DMS53 (cell line): ENCODE data around the gene SLC35E2B.

Experiments used
- DNase-seq: peaks from one replicate; lab custom pipeline; 2025; lab: John Stamatoyannopoulos, UW

Gene SLC35E2B

GRCh38 chr1:1623631-1624442, 68.8 kb downstream of the SLC35E2B start:
- no peak for DNase-seq

- no peak for DNase-seq
Observed at GRCh38 chr1:1623181-1623630, 69.4 kb downstream of the SLC35E2B start.

- no peak for DNase-seq
Observed at GRCh38 chr1:1622788-1623094, 69.9 kb downstream of the SLC35E2B start.

- DNase-seq, result no peak
Observed at GRCh38 chr1:1622010-1622787, 70.4 kb downstream of the SLC35E2B start.

DNA sequence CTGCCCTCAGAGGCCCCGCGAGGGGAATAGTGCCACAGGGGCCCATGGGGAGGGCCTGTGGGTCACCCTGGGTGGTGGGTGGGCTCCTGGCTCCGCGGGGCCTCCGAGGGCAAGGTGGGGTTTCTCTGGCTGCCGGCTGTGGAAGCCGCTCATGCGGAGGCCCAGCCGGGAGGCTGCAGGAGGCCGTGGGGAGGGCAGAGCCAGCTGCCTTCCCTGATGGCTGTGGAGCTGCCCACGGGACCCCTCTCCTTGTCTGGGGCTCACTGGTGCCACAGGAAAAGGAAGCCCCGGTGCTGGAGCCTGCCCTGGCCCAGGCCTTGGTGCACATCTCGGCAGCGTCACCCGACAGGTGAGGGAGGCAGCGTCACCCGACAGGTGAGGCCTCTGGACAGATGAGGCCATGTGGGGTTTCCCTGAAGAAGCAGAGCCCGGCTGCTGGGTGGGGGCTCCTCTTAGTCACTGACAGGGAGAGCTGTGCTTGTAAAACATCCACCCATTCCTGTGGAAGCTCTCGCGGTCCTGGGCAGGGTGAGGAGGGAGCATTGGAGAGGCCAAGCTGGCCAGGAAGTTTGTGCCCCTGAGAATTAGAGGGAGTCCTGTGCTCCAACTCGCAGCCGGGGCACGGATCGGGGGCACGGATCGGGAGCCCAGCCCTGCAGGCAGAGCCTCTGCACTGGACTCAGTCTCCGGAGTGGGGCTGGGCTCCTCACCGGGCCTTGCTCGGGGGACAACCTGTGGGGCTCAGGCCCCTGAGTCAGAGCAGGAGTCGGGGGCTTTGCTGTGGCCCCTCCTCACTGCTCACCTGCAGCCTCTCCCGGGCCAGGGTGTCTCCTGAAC, 71.2 kb downstream of the SLC35E2B start:
- no peak for DNase-seq

GRCh38 chr1:1620433-1621139, 72.0 kb downstream of the SLC35E2B start:
- no peak for DNase-seq

- peak; percentile 35 for DNase-seq
Observed at GRCh38 chr1:1619917-1620361, 72.7 kb downstream of the SLC35E2B start.

DNA sequence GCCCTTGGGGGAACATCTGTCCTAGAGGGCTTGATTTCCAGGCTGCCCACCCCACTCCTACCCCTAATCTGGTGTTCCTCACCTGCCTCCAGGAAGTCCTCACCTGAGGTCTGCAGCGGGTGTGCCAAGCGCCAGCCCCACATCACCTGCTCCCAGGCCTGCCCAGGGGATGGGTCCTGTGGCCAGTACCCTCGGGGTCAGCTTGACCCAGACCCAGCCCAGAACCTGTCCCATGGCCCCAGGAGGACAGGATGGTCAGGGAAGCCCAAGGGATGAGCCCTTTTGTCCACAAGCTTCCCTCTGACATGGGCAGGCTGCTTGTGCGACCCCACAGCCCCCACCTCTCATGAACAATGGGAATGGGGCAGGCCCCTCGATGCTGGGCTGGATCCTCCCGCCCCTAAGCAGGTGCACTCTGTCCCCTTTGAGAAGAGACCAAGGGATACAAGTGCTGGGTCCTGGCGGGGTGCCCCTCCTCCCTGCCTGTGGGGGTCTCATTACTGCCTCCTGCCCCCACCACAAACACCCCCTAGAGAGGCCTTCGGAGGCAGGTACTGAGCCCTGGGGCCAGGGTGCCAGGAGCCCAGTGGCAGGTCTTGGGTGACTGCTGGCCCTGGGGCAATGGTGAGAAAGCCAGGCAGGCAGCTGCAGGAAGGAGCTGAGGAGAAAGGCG, 74.1 kb downstream of the SLC35E2B start:
- DNase-seq, result no peak

DNA sequence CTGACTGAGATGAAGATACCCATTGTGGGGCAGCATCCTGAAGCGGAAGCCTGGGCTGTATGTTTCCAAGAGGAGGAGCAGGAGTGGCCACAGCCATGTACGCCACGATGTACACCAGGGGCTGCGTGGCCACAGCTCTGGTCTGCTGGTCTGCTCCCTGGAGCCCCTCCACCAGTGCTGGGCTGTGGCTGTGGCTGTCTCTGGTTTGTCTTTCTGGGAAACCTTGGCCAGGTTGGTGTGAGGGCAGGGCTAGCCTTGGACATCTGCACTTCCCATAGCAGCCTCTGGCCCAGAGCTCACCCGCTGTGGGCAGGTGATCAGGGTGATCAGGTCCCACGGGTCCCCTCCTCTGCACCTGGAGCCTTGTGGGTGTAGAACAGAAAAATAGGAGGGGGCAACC, 74.7 kb downstream of the SLC35E2B start:
- no peak for DNase-seq

DNA sequence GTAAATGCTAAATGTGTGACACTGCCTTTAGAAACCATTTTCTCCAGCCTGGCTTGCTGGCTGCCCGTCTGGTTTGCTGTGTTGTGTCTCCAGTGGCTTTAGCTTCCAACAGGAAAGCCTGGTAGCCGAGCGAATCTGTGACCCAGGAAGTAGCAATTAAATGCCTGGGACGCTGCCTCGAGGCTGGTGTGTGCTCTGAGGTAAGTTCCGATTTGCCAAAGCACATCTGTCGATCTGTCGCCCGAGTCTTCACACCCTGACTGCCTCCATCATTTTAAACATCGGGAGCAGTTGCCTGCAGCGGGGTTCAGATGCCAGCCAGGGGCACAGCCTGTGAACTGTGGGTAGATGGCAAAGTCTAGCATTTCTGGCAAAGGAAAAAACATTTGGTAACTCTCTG, 75.1 kb downstream of the SLC35E2B start:
- DNase-seq, result no peak

GRCh38 chr1:1616838-1617237, 75.8 kb downstream of the SLC35E2B start:
- no peak for DNase-seq

DNA sequence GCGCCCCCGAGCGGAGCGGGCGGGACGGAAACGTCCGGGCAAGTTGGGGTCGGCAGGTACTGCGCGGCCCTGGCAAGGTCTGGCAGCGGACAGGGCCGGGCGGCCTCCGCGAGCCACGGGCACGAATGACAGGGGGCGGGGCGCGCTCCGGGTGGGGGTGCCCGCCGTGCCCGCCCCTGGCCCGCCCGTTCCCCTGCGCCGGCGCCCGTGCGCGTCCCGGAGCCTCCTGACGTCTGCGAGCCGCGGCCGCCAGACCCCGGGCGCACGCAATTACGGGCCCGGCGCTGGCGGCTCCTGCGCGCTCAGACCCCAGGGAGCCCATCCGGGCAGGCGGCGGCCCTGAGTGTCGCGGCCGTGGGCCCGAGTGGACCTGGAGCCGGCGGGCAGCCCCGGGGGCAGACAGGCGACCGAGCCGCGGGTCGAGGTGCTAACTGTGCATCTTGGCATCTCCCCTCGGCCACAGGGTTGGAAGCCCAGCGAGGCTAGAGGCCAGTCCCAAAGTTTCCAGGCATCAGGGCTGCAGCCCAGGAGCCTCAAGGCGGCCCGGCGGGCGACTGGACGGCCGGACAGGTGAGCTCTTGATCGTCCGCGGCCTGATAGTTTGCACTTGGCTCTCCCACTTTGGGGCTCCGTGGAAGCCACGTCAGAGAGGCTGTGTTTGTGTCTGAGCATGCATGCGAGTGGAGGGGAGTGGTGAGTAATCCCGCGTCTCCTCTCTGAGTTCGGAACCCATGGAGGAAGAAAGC, 76.4 kb downstream of the SLC35E2B start:
- DNase-seq, result peak; percentile 76

DNA sequence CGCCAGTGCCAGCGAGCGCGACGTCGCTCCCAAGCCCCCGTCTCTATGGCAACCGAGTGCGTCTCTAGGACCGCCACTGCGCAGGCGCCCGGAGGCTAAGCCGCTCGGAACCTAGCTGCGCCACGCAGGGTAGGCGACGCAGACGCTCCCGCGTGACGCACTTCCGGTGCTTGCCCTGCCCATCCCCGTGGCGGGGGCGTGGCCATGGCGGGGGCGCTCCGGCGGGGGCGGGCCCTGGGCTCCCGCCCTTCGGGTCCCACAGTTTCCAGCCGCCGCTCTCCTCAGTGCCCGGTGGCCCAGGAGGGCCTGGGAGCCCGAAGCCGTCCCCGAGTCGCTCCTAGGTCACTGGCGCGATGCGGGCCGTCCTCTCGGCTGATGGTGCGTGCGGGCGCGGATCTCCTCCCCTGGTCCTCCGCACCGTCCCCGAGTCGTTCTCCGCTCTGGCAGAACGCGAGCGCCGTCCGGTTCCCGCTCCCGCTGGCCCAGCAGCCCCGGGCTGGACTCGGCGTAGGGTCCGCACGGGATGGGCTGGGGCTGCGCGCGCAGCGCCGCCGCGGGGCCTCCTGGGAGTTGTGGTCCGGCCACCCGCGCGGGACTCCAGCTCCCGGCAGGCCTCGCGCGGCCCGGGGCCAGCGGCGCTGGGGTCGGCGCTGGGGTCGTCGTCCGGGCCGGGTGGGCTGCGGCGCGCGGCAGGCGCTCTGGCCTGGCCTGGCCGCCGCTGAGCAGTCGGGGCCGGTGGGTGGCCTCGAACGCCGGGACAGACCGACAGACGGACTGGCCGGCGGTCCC, 77.1 kb downstream of the SLC35E2B start, which contains the start of gene MIB2:
TSS of gene MIB2 (plus strand) at position 245 of the 789 bp plus-strand sequence. CDS start 7,953 bp downstream, outside the sequence.
- DNase-seq, result peak; percentile 99

DNA sequence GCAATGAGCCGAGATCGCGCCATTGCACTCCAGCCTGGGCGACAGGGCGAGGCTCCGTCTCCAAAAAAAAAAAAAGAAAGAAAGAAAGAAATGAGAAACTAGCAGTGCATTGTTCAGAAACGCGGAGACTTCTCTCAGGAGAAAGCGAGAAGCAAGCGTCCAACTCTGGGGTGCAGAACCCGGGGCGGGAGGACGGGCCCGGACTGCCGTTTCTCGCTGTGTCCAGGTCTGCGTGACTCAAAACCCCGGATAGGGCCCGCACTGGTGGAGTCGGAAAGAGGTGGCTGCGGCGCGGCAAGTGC, 77.7 kb downstream of the SLC35E2B start:
- no peak for DNase-seq

DNA sequence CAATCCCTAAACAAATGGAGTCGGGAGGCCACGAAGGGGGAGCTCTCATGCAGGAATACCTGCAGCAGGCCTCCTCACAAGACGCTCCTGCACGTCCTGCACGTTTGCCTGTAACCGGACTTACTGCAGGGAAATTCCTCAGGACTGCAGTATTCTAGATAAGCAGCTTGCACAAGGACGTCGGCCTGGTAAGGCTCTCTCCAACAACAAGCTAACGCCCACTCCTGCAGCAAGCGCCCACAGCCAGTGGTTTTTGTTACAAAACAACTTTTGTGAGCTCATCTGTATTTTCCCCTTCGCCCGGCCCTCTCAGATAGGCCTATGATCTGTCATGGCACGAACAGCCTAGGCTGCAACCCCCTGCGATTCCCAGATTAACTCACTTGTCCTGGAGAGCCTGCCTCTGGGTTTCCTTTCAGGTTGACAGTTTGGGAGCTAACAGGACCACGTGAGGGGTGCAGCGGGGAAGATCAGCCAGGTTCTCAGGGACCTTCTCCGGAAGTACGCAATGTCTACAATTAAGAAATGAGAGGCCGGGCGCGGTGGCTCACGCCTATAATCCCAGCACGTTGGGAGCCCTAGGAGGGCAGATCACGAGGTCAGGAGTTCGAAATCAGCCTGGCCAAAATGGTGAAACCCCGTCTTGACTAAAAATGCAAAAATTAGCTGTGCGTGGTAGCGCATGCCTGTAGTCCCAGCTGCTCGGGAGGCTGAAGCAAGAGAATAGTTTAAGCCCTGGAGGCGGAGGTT, 78.2 kb downstream of the SLC35E2B start:
- DNase-seq, result peak; percentile 78

DNA sequence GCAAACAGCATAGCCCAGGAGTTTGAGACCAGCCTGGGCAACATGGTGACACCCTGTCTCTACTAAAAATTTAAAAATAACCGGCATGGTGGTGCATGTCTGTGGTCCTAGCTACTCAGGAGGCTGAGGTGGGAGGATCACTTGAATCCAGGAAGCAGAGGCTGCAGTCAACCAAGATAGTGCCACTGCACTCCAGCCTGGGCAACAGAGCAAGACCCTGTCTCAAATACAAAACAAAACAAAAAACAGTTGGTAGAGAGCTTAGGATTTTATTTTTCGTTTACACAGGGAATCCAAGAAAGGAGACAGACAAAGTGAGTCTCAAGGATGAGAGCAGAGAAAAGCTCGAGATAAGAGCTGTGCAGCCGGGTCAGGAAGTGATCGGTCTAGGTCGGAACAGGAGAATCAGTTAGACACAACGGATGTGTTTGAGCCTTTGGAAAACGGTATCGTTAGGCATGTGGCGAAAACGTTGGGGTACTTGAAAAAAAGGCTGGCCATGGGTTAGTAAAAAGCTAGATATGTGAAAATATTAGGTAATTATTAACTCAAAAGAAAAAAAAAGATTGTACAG, 79.0 kb downstream of the SLC35E2B start:
- no peak for DNase-seq

GRCh38 chr1:1612104-1612400, 80.5 kb downstream of the SLC35E2B start:
- DNase-seq, result peak; percentile 81

- no peak for DNase-seq
Observed at GRCh38 chr1:1610796-1611195, 81.8 kb downstream of the SLC35E2B start.
